Ramos (cell line): ENCODE data around the gene PTGR1.
"Not testable (repeated sequence)": the region's sequence is repeated elsewhere in the genome, so short reads cannot be mapped to it uniquely, and the experiment has no call there.

Experiments
- in situ Hi-C: fragments of 300-500 bp; cut with MboI; formaldehyde crosslinking; loops from one replicate; pipeline ENCODE4 v1.14.3; 2022; ENCODE audit warnings: low sequenced_read_pairs; ENCODE audit not compliant: unreplicated experiment

Gene PTGR1

GRCh38 chr9:111555425-111555824 is 44.0 kb downstream of the PTGR1 start:
- in situ Hi-C loops = not testable (repeated sequence)

- in situ Hi-C loops = no loop called here
These were observed 50.8 kb downstream of the PTGR1 start for GRCh38 chr9:111548623-111549022.

- in situ Hi-C loops = no loop called here
These were observed 56.8 kb downstream of the PTGR1 start for GRCh38 chr9:111542497-111543254.

GRCh38 chr9:111533099-111533790 is 66.2 kb downstream of the PTGR1 start:
- in situ Hi-C loops = no loop called here

- in situ Hi-C loops = no loop called here
These were observed 67.7 kb downstream of the PTGR1 start for GRCh38 chr9:111531716-111532115.

GRCh38 chr9:111529787-111530186 is 69.7 kb downstream of the PTGR1 start:
- in situ Hi-C loops = no loop called here

- in situ Hi-C loops = no loop called here
These were observed 72.1 kb downstream of the PTGR1 start for GRCh38 chr9:111527347-111527746.

- in situ Hi-C loops = no loop called here
These were observed 74.1 kb downstream of the PTGR1 start, which contains the start of gene ZNF483 for GRCh38 chr9:111525056-111525977. Gene ZNF483 (plus strand): TSS chr9:111525179. CDS start chr9:111527396, 2,217 bp downstream.

- in situ Hi-C loops = no loop called here
These were observed 74.8 kb downstream of the PTGR1 start for GRCh38 chr9:111524731-111525055.

- in situ Hi-C loops = no loop called here
These were observed 83.4 kb downstream of the PTGR1 start for GRCh38 chr9:111516061-111516465.

GRCh38 chr9:111514967-111515366 is 84.5 kb downstream of the PTGR1 start:
- in situ Hi-C loops = no loop called here
